ENCODE data around the gene ZNF559.

ZNF559 gene

DNA sequence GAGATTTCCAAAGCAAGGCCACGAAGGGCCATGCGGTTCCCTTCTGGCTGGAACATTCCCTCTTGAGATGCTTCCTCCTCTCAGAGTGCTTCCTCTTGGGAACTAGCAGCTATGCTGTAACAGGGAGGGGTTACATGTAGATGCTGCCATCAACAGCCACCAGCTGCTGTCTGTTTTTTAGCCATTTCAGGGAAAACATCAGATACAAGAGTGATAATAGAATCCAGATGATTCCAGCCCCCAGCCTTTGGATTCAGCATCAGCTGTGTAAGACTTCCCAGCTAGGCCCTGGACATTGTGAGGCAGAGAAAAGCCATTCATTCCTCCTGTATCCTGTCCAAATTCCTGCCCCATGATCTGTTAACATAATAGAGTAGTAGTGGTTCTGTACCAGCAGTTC lies 30.7 kb downstream of the ZNF559 start:
- no peak for DNase-seq

GRCh38 chr19:9362905-9363304 lies 38.9 kb downstream of the ZNF559 start, which contains the start of gene ZNF177:
TSS of gene ZNF177 (plus strand) at chr19:9363013. CDS start at chr19:9378312, 15,299 bp downstream.
- no peak for DNase-seq

DNA sequence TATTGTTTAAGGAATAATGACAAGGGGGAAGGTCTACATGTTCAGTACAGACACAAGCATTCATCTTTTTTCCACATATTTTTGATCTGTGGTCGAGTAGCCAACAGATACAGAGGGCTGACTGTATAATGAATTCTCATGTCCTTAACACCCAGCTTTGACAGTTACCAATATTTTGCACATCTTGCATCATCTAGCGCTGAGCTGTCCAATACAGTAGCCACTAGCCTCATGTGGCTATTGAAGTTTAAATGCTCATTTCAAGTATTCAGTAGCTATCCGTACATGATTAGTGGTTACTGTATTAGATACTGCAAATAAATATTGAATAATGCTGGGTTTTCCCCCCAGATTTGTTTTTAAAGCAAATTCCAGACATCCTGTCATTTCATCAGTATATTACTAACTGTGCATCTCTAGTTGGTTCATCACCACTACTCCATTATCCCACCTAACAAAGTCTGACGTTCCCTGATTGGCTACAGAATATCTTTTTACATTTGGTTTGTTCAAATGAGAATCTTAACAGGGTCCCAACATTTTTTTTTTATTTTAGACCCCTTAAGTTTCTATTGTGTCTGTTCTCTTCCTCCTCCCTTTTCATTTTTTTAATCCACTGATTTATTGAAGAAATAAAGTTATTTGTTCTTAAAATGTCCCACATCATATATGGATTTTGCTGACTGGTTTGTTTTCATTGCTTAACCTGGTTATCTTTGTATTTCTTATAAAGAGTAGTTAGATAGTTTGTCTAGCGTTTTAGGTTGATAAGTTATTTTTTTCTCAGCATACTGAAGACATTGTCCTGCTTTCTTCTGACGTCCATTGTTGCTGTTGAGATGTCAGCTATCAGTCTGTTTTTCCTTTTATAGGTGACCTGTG lies 47.0 kb downstream of the ZNF559 start:
- DNase-seq, result no peak

DNA sequence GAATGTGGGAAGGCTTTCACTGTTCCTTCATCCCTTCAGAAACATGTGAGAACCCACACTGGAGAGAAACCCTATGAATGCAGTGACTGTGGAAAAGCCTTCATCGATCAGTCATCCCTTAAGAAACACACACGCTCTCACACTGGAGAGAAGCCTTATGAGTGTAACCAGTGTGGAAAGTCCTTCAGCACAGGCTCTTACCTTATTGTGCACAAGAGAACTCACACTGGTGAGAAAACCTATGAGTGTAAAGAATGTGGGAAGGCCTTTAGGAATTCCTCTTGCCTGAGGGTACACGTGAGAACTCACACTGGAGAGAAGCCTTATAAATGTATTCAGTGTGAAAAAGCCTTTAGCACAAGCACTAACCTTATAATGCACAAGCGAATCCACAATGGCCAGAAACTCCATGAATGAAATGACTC lies 57.4 kb downstream of the ZNF559 start:
- no peak for DNase-seq

All from activated naive CD4-positive, alpha-beta T cell (primary cell).